Hematopoietic multipotent progenitor cell treated with erythropoietin and hydrocortisone succinate and interleukin-3 and kit ligand, for 8 days (in vitro differentiated cells): ENCODE data around the gene FAM111A.

Experiments
- DNase-seq: peaks from one replicate; pipeline ENCODE4 v3.0.0-alpha.2; 2015

Gene FAM111A

DNA sequence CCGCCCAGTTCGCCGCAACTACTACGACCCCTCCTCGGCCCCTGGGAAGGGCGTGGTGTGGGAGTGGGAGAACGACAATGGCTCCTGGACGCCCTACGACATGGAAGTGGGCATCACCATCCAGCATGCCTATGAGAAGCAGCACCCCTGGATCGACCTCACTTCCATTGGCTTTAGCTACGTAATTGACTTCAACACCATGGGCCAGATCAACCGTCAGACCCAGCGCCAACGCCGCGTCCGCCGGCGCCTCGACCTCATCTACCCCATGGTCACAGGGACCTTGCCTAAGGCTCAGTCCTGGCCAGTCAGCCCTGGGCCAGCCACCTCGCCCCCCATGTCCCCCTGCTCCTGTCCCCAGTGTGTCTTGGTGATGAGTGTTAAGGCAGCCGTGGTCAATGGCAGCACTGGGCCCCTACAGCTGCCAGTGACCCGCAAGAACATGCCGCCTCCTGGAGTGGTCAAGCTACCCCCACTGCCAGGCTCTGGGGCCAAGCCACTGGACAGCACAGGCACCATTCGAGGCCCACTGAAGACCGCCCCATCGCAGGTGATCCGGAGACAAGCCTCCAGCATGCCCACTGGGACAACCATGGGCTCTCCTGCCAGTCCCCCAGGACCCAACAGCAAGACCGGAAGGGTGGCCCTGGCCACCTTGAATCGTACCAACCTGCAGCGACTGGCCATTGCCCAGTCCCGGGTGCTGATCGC lies 39.2 kb downstream of the FAM111A start:
- no peak for DNase-seq

DNA sequence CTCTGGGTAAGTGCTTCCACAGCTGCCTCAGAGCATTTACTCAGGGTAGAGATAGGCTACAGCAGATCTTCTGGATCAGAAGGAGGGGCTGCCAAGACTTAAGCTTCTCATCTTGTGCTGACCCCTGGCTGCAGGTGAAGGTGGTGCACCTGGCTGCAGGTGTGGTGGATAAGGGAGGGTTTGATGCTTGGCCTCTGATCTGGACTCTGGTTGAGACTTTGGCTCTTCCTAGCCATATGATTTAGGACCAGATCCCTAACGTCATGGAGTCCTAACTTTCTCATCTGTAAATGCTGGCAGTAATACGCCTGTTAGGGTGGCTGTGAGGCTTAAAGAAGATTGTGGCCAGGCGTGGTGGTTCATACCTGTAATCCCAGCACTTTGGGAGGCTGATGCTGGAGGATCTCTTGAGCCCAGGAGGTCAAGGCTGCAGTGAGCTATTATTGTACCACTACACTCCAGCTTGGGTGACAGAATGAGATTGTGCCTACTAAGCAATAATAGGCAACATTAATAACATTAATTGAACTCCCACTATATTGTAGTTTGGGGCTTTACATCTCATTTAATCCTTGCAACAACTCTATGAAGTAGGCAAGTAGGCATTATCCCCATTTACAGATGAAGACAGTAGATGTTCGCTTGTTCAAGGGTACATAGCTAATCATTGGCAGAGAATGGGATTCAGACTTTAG lies 39.9 kb downstream of the FAM111A start:
- DNase-seq = no peak

DNA sequence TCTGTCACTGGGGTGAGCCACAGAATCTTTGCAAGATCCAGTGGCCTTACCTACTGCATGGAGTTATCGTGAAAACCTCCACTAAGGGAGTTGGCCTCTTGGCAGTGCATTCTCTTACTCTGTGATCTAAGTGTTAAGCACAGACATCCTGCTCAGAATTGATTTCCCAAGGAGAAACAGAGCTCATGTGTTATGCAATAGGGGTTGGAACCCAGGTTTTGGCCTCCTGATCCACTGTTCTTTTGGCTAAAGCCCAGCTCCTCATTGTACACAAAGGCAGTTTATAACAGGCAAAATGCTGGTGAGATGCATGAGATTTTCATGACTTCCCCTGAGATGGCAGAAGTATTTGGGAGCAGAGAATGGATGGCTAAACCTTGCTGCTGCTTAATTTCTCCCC lies 41.1 kb downstream of the FAM111A start:
- no peak for DNase-seq

DNA sequence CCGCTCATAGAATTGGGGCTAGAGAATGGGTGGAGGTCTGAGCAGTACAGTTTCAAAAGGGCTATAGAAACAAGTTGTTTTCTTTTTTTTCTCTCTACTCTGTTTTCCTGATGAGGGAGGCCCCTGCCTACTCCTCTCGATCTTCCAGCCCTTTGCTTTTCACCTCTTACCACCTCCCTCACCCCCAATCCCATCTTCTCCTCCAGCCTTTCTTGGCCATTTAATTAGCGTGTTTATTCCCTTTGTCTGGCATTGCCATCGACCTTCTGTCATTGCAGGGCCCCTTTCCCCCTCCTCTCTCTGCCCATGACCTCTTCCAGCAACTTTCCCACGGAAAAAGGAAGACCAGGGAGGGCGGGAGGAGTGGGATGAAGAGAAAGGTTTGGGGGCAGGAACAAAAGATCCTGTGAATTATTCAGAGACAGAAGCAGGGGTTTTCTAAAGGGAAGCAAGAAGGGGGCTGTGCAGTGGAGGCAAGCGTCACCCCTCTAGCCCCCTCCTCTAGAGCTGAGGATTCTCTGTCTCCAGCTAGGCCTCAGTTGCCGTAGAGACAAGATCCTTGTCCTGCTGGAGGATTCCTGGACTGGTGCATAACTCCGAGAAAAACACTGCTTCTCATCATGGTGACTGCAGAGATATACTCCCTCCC lies 42.2 kb downstream of the FAM111A start:
- DNase-seq = no peak

DNA sequence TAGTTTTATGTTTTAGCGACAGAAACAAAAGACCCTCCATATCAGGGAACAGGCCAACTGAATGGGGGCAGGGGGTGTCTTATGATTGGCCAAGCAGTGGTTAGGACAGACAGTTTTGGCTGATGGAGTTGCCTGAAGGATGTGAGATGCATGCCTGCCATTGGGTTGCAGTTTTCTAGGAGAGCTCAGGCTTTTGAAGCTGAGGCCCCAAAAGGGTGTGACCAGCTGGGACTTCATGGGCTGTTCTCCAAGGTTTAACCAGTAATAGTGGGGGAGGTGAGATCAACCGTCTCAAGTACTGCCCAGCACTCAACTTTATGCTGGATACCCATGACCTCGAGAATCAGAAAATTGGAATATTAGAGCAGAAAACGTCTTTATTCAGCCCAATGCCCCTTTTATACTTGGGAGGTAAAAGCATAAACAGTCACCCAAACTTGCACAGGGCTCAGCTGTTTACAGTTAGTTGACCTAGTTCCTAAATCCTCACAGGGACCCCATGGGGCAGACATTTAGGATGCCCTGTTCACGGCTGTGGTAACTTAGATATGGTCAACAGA lies 42.8 kb downstream of the FAM111A start:
- no peak for DNase-seq

DNA sequence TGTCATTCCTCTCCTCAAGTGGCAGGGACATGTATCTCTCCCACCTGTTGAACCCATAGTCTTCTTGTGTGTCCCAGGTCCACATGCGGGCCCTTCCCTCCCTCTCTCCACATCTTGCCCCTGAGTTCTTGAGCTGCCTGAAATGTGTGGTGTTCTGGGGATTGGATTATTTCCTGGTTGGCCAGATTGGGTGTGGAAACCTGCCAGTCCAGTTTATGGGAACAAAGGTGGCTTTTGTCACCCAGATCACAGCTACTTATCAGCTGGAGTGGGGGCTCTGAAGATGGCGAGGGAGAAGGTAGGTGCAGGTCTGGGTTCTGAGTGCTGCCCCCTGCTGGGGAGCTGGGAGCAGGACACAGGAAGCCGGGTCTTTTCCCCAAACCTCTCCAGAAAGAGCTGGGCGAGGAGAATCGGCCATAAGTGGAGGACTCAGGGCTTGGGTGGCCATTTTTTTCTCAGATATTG lies 43.5 kb downstream of the FAM111A start:
- DNase-seq = peak; percentile 33

DNA sequence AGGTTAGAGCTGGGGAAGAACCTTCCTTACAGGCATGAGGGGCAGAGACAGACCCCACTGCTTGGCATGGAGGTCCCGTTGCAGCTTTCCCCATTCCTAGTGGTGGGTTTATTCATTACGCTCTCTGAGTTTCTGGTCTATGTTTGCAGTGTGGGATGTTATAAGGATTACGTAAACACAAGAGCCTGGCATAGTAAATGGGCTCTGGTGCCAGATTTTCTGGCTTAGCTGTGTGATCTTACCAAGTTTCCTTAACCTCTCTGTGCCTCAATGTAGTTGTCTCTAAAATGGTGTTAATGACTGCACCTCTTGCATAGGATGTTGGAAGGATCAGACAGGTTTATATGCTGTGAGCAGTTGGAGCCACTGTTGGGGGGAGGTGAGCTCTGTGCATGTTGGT lies 44.4 kb downstream of the FAM111A start:
- DNase-seq = no peak

DNA sequence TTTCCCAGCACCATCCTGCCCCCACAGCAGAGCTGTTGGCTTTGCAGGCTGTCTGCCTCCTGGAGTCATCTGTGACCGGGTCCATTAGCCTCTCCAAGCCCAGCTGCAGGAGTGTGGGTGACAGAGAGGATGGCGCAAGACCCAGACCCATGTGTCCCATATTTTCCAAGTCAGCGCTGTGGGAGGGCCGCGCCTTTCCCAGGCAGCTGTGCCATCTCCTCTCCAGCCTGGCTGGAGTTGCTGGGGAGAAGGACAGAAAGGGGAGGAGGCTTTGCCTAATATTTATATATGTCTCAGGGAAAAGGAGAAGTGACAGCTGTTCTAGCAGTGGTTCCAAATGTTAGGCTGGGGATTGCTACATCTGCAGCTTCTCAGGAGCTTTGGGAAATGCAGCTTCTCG lies 44.9 kb downstream of the FAM111A start:
- no peak for DNase-seq

DNA sequence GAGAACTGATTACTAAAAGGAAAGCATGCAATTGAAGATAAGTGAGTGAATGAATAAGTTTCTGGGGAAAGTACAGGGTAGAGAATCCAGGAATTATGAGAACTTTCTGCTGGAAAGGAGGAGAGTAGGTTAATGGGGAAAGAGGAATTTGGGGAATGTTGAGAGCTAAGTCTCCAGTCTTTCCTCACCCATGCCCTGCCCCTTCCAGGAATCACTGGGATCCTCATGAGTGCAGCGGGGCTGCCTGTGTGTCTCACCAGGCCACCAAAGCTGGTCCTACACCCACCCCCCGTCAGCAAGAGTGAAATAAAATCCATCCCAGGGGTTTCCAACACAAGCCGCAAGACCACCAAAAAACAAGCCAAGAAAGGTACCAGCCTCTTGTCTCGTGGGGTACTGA lies 46.3 kb downstream of the FAM111A start:
- DNase-seq = no peak

DNA sequence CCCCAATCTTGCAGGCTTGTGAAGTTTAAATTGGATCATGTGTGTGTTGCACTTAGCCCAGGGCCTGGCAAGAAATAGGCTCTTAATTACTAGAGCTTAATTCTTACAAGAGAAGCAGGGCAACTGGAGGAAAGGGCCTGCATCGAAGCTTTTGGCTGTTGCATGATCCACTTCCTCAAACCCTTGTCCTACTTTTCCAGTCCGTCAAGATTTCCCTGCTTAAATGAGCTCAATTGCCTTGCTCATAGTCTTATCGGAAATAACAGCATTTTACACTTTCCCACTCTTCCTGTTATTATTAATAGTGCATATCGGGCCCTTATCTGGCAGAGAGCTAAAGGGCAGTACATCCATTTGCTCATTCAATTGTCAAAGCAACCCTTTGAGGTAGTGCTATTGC lies 47.3 kb downstream of the FAM111A start:
- DNase-seq = no peak

DNA sequence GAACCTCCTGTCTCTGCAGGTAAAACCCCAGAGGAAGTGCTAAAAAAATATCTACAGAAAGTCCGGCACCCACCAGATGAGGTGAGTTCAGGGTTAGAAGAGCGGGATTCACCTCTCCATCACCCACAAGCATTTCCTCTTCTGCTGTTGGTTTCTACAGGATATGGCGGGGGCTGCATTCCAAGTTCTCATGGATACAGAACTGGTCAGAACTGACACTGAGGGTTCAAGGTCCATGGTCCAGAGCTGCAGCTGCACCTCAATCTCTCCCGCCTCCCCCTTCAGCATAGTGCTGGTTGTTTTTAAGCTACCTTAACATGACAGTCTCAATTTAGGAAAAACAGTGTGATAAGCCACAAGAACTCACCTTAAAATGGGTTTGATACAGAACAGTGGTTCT lies 48.4 kb downstream of the FAM111A start:
- DNase-seq = no peak

DNA sequence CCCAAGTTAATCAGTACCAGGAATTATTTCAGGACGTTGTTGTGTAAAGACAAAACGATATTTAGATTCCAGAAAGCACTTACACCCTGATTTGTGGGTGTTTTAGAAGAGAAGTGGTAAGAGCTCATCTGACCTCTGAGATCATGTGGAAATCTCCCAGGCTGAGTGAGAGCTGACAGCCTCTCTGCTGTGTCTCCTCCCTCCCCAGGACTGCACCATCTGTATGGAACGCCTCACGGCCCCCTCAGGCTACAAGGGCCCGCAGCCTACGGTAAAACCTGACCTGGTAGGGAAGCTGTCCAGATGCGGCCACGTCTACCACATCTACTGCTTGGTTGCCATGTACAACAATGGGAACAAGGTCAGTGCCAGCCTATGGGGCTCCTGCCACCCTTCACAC lies 49.2 kb downstream of the FAM111A start:
- no peak for DNase-seq

DNA sequence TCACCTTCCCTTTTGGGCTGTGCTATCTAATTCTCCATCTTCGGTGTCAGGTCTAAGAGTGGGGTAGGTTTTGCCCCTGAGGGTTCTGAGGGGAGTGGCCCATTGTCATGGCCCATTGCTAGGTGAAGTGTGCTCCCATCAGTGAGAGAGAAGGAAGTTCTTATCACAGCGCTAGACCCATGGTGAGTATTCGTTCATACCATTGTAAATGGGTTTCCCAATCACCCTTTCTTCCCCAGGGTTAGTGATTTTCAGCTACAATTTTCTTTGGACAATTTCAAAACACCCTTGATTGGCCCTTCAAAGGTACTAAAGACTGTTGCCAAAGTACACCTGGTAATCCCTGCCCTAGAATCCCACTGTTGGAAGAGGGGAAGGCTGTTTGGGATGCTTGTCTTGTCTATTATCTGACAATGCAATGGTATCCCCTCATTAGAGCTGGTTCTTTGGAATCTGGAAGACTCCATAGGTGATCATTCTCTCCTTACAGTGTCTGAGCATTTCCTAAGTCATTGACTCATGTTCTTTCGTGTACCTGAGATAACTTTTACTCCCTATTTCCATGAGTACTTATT lies 49.9 kb downstream of the FAM111A start:
- no peak for DNase-seq

DNA sequence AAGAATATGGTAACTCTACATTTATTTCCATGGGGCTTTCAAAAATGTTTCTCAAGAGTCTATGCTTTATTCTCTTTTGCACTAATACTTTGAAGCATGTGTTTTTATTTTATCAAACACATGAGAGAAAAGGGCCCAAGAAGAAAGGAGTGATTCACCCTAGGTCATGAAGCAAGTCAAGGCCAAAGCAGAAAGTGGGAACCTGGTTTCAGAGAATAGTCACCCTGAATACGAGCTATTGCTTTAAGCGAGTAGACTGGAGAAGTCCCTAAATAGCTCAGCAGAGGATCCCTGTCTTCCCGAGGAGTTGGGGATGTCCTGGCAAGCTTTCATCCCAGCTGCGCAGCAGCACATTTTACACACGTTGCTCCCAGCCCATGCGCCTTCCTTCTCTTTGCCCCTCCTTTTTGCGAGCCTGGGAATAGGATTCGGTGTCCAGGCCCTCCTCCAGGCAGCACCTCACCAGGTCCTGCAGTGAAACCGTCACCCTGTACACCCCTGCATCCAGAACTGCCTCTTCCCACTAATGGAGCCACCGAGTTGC lies 51.0 kb downstream of the FAM111A start:
- no peak for DNase-seq

DNA sequence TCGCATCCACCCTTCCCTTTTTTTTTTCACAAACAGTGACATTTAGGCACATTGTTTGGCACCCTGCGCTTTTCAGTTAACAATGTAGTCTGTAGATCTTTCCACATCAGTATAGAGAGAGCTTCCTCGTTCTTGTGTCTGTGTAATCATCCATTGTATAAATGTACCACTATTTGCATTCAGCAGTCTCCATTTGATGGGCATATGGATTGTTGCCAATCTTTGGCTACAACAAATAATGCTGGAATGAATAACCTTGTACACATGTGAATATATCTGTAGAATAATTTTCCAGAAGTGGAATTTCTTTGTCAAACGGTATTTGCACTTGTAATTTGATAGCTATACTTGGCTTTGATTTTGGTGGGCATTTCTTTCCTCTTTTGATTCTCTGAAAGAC lies 52.9 kb downstream of the FAM111A start:
- DNase-seq = no peak

DNA sequence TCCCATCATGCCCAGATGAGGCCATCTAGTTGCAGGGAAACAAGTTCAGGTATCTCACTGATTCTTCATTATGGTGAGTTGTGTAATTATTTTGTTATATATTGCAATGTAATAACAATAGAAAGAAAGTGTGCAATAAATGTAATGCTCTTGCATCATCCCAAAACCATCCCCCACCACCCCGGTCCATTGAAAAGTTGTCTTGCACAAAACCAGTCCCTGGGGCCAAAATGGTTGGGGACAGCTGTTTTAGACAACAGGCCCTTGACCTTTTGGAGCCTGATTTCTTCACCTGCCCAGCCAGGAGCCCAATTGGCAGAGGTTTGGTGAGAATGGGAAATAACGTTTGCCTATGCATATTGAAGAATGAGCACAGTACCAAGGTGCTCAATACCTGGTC lies 54.1 kb downstream of the FAM111A start:
- DNase-seq = no peak

DNA sequence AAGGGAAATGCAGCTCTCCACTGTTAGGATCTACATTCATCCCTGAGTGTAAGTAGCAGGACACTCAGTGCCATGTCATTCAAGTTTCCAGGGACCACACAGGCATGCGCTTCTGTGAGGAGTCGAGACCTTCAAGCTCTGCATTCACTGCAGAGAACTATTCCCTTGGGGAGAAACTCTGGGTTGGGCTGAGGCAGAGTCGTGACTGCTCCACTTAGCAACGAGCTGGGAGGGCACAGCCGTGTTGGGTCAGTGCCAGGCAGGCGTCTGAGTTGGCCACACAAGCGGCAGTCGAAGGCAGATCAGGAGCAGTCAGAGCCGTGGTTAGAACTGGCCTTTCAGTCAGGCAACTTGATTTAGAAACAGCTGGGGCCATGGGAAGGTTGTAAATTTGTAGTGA lies 55.3 kb downstream of the FAM111A start:
- DNase-seq = peak; percentile 11

DNA sequence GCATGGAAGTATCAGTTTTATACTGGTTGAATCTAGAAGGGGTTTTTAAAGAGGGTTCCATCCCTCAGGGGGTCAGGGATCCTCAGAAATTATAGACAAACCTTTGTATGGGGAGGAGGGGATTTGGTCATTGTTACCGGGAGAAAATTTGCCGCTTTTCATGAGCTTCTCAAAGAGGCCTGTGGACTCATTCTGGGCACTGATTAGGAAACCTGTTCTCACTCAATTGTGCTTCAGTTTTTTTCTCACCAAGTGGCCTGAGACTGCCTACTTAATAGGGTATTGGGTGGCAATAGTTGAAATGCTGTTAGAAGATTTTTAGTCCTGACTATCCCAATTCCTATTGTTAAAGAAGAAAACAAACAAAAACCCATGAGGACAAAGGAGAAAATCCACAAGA lies 56.1 kb downstream of the FAM111A start:
- no peak for DNase-seq

DNA sequence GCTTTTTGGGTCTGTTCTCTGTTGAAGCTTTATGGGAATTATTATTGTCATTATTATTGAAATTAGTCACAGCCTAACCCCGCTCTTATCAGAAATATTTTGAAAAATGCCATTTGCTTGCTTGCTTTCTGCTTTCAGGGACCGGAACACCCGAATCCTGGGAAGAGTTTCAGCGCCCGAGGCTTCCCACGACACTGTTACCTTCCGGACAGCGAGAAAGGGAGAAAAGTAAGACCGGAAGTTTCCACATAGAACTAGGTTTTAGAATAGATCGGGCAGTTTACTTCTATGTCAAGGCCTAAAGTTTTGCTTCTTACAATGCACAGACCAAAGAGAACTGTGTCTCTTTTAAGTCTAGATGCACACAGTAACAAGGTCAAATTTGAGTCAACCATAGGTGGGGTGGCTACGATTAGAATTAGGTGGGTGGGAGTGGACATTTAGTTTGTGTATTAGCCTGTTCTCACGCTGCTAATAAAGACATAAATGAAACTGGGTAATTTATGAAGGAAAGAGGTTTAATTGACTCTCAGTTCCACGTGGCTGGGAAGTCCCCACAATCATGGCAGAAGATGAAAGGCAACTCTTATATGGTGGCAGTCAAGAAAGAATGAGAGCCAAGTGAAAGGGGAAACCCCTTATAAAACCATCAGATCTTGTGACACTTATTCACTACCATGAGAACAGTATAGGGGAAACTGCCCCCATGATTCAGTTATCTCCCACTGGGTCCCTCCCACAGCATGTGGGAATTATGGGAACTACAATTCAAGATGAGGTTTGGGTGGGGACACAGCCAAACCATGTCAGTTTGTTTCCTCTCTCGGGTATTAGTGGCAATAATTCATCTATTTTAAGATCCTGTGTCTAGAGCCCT lies 57.1 kb downstream of the FAM111A start:
- no peak for DNase-seq

DNA sequence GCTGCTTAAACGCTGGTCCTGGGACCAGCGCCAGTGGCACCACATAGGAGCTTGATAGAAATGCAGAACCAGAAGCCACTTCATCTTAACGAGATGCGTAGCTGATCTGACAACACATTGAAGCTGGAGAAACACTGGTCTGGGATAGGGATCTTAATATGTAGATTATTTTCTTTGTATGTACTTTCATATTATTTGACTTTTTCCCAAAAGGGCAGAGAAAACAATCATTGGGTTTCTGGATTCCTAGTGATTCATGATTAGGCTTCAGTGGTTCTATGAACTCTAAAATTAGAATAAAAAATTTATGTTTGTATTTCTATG lies 57.7 kb downstream of the FAM111A start:
- no peak for DNase-seq

DNA sequence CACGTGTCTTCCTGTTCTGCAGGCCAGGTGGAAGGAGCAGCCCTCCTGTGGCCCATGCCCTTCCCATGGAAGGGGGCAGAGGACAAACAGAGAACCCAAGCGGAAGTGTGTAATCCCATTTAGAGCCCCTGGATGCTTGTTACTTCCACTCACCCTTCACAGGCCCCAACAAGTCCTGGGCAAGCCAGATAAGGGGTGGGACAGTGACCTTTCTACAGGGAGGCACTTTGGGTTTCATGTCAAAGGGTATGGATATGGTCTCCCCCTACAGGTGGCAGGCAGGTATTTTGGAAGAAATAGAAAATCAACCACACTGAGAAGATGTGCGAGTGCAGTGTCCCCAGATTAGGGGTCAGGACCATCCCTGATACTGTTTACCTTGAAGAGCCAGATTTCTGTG lies 58.7 kb downstream of the FAM111A start:
- DNase-seq = peak; percentile 11
